NCI-H187 treated with DMSO at 0.1 percent for 48 hours (cell line): ENCODE data around the gene FAM184A.

Source experiments
- DNase-seq: peaks from one replicate; lab custom pipeline; 2025; lab: John Stamatoyannopoulos, UW

FAM184A gene

DNA sequence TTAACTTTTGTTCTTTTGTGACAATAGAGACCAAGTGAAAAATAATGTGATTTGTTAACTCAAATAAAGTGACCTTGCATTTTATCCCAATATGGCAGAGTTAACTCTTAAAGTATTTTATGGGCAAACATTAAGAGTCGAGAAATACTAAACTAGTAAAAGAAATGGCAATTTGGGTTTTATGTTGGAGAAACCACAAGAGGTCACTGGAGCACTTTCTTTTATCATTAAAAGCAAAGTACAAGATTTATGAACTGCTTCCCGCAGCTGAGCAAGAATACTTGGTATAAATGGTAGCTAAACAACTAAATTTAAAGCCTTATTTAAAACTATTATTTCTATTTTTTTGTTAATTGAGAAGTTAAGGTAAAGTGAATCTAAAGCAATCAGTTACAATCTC is 110.0 kb downstream of the FAM184A start:
- no peak for DNase-seq

DNA sequence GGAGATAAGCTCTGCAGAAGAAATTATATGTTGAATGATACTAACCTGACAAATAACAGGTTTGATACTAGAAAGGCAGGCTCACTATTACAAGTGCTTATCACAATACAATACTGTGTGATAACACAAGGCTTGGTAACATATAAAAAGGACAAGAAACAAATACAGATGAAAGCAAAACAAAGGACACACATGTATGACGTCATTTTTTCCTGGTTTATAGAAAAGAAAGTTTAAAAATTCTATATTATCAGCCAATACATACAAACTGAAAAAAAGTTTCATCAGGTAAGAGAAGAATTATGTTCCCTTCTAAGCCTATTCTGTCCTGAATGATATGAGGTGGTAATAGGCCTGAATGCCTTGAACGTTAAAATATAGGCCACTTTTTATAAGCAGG is 111.2 kb downstream of the FAM184A start:
- DNase-seq = no peak

DNA sequence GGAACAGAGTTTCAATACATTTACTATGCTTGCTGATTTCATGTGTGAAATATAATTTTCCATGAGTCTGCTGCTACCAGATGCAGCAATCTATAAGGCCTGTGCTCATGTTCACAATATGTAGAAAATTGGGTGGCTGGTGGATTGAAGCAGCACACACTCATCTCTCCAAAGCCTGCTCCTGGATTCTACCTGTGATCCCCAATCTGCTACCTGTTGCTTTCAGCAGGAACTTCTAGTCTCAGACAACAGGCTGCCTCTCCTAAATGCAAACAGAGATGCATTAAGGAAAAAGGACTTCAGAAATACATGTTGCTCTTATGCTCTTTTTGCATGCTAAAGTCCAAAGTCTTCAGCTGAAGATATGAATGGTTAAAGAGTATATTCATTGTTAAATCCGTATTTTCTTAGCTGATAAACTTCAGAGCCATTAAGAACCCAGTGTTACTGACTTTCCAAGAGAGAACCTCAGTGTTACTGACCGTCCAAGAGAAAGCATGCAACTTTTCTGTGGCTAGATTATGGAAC is 112.6 kb downstream of the FAM184A start:
- no peak for DNase-seq

DNA sequence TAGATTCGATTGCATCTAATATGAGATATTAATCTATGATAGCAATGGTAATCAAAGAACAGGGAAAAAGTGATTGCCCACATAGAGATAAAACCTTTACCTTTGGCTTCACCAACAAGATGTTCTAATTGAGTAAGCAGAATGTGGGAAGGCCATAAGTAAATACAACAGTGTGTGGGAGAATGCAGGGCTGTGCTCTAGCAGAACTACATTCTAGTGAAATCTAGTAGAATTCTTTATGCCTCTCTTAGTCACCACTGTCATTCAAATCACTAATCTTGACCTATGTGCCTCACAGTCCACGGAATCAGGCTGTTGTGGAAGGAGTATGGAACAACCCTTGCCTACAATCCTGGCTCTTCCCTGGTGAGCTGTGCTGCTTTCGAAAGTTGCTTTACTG is 113.1 kb downstream of the FAM184A start:
- no peak for DNase-seq

DNA sequence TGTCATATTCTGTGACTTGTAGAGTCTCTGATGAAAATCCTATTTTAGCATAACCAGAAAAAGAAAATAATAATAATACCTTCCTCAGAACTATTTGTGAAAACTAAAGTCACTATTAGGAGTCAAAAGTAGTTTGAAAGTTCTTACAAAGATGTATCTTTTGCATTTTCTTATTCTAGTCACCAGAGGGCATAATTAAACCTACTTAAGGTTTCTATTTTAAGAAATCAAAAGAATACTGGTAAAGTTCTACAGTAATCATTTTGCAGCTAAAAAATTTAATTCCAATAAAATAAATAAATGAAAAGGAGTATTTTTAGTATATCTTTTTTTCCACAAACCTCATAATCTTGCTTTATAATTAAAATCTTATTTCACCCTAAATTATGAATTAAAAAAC is 115.5 kb downstream of the FAM184A start:
- no peak for DNase-seq

DNA sequence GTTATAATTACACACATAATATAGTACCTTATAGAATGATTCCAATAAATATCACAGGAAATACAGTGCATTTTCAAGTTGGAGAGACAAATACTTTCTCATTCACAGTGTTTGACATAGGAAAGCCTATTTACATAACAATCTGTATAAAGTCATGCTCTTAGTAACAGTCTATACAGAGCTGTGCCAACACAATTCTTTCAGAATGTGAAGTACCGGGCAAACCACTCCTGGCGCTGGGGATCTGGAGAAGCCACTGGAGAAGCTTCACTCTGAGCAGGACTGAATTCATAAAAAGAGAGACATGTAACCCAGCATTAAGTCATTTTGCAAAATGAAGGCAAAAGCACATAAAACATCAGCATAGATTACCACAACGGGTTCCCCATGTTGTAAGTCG is 118.6 kb downstream of the FAM184A start:
- DNase-seq = no peak

DNA sequence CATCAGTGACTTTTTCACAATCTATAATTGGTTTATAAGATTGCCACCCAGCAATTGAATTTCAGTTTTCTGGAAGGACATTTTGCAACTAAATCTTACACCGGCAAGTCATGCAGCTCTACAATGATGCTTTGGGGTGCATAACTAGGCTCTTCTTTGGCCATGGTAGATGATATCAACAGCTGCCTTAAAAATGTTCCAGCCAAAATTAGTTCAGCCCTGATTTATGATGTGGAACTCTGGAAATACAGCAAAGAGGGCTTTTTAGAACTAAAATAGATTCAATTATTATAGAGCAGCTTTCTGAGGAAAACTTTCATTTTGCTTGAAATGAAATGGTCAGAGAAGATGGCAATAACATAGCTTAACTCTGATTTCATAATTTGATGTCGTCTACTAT is 125.1 kb downstream of the FAM184A start:
- DNase-seq = no peak

DNA sequence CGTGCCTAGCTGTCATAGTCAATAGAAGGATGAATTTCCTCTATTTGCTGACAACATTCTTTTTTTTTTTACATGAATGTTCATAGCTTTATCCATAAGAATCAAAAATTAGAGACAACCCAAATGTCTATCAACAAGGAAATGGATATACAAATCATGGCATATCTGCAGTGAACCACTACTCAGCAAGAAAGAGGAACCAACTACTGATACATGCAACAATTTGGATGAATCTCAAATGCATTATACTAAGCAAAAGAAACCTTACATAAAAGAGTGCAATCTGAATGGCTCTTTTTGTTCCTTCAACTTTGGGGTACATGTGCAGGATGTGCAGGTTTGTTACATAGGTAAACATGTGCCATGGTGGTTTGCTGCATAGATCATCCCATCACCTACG is 125.8 kb downstream of the FAM184A start:
- DNase-seq = no peak

DNA sequence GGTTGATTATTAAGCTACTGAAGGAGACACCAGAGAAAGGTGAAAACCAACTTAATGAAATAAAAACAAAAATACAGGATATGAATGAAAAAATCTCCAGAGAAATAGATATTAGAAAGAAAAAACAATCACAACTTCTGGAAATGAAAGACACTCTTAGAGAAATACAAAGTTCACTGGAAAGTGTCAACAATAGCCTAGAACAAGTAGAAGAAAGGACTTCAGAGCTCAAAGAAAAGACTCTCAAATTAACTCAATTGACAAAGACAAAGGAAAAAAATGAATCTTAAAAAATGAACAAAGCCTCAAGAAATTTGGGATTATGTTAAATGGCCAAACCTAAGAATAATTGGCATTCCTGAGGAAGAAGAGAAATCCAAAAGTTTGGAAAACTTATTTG is 133.2 kb downstream of the FAM184A start:
- no peak for DNase-seq

DNA sequence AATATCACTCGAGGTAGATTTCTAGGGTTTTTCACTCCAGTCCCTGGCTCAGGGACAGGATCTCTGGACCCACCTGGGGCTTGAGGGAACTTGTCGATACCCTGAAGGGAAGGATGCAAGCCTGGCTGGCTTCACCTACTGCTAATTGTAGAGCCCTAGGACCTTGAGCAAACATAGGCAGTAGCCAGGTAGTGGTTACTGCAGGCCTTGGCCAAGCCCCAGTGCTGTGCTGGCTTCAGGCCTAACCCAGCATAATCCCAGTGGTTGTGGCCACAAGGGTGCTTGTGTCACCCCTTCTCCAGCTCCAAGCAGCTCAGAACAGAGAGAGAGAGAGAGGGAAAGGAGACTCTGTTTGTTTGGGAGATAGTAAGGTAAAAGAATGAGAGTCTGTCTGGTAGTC is 137.7 kb downstream of the FAM184A start:
- DNase-seq = no peak

DNA sequence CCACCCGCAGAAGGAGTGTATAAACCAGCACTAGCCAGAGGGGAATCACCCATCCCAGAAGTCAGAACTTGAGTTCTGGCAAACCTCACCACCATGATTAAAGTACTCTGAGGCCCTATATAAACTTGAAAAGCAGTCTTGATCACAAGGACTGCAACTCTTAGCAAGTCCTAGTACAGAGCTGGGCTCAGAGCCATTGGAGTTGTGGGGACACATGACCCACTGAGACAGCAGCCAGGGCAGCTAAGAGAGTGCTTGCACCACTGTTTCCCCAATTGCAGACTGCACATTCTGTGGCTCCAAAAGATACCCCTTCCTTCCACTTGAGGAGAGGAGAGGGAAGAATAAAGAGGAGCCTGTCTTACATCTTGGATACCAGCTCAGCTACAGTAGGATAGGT is 138.8 kb downstream of the FAM184A start:
- DNase-seq = no peak

DNA sequence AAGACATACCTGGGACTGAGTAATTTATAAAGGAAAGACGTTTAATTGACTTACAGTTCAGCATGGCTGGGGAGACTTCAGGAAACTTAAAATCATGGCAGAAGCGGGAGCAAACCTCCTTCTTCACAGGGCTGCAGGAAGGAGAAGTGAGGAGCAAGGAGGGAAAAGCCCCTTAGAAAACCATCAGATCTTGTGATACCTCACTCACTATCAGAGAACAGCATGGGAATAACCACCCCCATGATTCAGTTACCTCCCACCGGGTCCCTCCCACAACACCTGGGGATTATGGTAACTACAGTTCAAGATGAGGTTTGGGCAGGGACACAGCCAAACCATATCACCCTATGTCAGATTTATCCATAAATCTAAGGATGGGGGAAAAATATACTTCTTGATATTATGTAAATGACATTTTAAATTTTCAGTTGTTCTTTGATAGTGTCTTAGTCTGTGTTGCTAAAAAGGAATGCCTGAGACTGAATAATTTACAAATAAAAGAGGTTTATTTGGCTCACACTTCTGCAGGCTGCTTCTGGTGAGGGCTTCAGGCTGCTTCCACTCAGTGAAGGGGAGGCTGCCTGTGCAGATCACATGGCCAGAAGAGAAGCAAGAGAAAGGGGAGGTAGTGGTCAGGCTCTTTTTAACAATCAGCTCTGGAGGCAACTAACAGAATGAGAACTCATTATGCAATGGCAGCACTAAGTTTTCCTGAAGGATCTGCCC is 142.3 kb downstream of the FAM184A start:
- no peak for DNase-seq

DNA sequence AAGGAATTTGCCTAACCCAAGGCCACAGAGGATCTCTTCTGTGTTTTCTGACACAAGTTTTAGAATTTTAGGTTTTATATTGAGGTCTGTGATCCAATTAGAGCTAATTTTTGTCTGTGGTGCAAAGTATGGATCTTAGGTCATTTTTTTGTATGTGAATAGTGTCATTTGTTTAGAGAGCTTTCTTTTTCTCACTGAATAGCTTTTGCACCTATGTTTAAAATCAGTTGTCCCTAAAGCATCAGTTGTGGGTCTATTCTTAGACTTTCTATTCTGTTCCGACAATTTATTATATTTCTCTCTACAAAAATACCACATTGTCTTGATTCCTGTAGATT is 143.2 kb downstream of the FAM184A start:
- no peak for DNase-seq

DNA sequence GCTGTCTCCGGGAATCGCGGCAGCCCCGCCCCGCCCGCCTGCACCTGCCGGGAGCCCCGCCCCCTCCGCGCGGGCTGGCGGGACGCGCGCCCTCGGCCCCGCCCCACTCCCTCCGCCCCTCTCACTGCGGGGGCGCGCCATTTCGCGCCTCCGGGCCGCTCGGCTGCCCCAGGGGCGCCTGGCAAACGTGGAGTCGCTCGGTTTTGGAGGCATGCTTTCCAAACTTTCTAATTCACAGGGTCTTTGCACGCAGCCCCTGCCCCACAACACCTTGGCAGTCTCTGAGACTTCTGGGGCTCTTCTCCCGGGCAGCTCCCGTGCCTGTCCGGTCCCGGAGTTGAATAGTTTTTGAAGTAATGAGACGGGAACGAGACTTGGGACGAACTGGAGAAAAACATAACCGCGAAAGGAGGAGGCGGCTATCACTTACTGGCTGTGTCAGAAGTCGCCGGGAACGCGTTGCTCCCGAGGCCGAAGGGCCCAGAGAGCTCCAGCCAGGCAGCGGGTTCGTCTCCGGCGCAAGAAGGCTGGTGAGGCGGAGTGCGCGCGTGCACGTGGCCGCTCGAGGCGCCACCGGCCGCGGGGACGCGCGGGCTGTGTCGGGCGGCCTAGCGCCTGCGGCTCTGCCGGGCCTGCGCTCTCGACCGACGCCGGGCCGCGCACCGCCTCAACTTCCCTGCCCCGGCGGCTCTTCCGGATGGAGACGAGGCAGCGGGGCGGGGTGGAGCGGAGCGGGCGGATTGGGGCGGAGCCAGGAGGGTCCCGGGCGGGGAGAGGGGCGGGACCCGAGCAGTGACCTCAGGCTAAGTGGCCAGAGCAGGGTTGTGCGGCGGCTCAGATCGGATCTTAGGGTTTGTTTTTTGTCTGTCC is 143.8 kb downstream of the FAM184A start, which contains the start of gene MCM9:
Gene MCM9, minus strand, starts transcription at position 699 of the 870 bp plus-strand sequence. CDS start 3,436 bp downstream, outside the sequence.
- no peak for DNase-seq

DNA sequence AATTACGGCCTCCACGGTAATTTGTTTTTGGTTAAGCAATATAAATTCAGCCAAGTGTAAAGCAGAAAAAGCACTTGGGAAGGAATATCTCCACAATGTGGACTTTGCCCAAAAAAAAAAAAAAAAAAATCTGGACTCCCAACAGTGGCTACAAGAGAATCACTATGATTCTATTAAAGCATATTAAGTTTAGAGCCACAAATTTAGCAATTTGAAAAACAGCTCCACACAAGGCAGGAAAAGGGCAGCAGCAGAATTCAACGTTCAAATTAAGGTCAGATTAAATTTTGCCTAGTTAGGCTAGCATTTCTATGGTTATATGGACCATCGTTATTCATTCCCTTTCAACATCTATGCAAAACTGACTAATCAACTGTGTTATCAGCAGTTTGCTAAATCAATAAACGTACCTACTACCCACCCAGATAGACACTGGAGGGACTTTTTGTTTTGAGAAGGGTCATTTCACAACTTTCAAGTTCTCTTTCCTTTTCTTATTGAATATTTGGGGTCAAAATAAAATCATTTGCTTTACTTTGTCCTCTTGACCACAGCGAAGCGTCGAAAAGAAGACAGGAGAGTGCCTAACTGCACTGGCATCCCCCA is 144.5 kb downstream of the FAM184A start:
- no peak for DNase-seq

DNA sequence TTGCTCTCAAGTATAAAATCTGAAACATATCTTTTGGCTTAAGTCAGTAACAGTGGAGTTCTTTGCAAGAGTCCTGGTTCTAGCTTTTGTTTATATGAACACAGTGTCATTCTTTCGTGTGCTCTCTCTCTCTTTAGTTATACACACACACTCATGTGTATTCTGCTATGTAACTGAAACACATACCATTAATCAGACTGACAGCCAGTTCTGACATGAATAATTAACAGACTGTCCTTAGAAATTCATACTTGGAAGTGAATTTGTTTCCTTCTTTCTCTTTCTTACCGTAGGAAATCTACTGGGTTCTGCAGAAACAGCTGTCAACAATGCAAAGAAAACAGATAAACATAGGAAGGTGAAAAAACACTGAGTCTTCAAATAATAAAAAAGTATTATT is 146.0 kb downstream of the FAM184A start:
- DNase-seq = no peak

DNA sequence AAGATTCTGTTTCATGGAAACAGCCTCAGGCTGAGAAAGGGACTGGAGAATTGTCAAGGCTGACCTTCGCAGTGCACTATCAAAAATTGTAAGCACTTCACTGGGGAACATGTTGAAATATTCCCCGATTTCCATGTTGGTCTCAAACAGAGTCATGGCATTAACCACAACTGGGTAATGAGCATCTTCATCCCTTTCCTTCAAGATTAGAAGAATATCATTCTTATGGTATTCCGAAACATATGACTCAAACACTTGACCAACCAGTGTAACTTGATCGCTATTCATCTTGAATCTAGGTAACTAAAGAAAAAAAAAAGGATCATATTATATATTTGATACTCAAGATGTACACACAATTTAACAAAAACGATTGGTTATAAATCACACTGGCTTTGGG is 147.0 kb downstream of the FAM184A start:
- DNase-seq = no peak

DNA sequence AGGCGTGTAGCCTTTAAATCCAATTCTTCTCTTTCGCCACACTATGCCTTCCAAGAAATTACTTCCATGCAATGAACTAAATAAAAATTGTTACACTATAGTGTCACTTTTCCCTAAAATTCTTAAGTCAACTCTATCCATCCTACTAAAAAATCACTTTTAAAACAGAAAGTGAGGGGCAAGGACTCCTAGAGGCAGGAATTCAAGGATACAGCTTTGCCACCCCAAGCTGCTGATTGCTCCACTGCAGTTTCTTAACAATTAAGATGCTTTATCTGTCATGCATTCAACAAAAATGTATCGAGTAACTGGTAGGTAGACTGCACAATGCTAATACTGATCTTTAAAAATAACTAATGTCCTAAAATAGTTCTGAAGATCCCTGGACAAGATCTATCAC is 147.8 kb downstream of the FAM184A start:
- DNase-seq = no peak

DNA sequence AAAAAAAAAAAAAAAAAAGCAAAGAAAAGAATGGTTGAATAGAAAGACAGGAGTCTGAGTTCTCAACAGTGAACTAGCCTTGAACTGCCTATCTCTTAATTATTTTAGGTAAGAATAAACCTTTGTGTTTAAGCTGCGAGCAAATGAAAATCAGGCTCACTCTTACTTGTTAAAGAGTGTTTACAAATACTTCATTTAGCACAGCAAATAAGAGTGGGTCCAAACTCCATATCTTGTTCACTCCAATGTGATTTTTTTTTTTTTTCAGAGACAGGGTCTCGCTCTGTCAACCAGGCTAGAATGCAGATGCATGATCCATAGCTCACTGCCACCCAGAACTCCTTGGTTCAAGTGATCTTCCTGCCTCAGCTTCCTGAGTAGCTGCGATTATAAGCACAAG is 155.4 kb downstream of the FAM184A start:
- no peak for DNase-seq

DNA sequence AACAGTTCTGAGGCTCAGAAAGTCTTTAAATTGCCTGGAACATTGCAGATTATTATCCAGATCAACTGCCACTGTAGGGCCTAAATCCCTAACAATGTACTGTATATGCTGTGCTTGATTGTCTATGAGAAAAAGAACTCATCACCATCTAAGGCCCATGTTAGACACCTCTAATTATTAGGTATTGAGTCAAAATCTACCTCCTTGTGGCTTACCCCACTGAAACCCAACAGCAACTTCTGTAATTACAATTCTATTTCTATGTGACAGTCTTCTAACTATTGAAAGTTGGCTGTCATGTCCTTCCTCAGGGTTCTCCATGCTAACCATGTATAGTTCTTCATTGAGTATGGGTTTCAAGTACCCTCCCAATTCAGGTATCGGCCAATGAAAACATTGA is 157.4 kb downstream of the FAM184A start:
- no peak for DNase-seq

DNA sequence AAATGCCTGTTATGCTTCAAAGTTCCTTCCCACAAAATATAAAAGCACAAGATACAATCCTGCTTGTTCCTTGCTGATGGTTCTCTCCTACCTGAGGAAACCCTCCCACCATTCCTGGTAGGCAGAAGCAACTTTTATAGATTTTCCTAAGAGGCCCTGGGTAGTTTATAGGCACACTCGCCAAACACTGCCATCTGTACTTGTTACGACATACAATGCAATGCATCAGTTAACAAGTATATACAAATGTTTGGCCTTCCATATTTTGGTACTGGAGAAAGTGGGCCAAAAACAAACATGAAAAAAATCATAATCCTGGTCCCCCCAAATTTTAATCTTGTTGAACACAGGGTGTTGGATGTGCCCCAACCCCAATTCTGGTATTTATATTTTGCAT is 160.1 kb downstream of the FAM184A start:
- no peak for DNase-seq

DNA sequence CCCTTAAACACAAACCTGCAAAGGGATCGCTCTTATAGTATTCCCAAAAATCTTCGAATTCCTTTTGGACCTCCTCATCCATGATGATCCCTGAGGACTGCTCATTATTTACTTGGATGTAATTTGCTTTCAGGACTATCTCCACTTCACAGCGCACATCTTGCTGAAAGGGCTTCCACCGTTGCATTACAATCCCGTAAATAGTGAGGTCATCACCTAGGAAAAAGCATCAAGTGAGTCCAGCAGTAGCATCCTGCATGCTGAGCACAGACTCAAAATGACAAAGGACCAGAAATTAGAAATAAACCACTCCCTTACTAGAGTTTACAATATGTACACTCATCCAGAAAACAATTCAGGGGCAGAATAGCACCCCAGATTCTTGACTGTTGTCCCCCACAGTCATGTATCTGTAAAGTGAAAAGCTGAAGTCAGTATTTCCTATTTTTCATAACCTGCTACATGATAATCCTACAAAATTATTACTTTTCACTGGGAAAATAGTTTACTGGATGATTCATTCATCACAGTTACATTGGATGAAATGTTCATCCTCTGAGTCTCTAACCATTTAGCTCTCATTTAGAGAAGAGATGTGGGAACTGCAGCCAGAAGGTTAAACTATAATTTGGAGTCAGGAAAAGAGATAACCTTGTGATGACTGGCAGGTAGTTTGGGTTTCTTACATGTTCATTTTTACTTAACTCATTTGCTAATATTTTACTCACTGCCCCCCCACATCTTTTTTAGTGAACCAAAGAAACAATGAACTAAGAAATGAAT is 160.7 kb downstream of the FAM184A start:
- no peak for DNase-seq
